ENCODE data around the gene RNF150.

Gene RNF150

DNA sequence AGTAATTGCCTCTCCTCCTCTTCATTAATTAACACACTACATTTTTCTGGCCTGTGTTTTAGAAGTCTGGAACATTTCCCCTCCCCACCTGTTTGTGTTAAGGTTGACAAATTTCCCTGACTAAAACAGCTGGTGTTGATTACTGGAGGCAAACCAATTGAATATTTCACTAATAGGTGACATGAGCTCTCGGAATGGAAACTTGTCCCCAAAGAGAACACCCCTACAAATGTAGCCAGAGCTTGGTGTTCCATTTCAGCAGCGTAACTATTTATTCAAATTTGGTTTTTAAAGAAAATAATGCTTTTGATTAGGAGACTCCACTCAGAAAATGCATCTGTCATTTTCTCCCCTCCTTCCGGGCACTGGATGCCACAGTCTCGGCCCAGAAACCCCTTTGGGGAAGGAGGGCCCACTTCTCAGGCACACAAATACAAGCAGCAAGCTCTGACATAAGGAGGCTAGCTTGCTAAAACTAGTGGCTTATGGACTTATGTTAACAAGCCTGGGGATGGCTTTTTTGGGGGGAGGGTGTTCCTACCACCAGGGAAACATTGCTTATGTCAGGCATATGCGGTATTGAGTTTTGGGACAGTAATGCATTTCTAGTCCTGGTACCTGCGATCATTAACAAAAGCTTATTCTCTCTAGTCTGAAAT lies 2.2 kb downstream of the RNF150 start:
- DNase-seq, result no peak

DNA sequence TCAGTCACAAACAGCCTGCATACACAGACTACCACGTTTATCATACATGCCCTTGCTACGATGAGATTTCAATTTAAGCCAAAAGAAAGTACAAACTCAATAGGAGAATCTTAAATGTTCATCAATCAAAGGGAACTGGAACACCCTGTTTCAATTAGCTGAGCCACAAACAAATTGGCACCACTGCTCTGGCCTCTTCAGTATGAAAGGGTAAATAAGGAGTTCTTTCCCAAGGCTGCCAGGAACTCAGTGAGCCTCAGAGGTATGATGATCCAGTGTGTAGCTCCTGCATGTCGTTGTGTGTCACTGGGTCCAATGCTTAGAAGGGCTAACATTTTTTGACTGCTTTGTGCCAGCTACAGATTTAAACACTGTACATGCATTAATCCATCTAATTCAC lies 5.4 kb downstream of the RNF150 start:
- DNase-seq, result no peak

DNA sequence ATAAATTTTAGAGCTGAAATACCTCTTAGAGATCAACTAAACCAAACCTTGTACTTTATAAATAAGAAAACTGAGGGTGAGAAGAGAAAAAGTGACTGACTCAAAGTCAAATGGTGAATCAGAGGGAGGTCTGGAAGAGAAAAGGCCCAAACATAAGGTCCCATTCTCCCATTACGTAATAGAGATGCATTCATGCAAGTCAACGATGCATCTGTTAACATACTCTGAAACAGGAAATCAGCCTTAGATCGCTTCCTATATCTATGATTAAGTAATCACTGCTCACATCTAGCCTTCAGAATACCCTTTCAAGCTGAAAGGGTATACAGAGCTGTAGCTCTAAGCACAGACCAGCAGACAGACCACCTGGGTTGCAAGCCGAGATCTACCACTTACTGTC lies 6.5 kb downstream of the RNF150 start:
- DNase-seq, result no peak

DNA sequence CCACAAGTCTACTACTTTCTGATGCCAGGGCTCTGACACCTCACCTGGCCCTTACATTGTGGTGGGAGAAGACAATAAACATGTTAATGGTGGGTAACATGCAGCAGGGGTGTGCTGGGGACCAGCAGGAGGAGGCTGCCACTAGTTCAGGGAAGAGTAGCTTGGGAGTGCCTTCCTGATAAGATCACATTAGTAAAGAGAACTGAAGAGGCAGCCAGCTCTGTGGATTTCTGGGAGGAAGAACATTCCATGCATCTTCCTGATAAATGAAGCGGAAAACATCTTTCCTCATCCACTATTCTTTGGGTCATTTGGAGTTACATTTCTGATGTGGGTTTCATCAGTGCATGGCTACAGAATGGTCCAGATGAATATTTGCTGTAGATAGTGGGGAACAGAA lies 9.0 kb downstream of the RNF150 start:
- no peak for DNase-seq

DNA sequence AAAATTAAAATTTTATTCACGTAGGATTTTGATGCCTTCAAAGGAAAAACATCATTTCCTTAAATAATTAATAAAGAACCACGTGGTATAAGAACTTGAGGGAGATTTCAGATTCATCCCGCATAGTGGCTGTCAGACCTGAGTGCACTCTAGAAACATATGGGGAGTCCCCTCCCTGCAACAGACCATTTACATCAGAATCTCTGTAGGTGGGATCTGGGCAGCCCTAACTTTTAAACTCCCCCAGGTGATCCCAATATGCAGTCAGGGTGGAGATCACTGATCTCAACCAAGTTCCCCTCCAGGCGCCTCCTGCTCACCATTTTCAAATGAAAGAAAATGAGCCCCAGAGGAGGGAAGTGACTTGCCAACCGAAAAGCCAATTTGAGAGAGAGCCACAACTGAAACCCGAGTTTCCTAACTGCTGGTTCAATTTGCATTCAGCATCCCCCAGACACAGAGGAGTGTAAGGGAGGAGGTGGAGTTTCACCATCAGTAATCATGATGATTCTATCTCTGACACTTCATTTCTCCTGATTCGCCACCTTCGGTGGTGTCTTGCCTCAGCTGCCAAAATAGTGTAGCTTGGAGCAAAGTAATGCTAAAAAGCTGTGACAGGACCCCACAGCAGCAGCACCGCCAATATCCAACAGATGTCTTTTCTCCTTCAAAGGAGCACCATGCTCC lies 11.4 kb downstream of the RNF150 start:
- DNase-seq, result no peak

DNA sequence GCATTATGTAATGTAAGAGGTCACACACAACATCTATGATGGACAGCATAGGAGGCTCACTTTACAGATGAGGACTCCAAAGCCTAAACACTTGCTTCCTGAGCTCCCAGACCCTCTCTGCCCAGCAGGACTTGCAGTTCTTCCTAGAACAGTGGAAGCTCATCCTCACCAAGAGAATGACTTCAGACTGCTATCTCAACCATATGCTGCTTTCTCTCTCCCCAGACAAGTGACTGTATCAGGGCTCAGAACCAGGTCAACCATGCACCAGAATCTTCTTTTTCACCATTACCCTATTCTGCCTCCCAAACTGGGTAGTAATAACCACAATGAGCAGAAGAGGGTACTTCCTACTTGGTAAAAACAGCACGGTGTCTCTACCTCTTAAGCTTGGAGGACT lies 12.2 kb downstream of the RNF150 start:
- no peak for DNase-seq

DNA sequence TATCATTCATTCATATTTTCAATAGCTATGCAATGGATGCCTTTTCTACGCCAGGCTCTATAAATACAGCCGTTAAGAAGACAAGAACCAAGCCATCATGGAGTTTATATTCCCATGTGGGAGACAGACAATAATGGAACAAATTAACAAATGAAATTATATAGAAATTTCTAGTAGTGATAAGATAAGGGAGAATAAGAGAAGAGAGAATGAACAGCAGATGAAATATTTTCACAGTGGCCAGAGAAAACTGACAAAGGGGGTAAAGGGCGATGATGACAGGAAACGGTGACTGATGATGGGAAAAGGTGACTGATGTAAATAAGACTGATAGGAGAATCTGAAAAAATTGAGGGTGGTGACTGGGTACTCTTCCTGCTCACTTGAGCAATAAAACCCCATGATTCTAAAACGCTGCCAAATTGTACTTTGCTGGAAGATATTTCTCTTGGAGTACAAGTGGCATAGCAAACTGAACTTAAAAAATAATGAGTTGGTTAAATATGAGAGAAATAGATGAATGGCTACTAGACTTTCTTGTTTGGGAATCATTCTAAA lies 13.2 kb downstream of the RNF150 start:
- DNase-seq, result no peak

DNA sequence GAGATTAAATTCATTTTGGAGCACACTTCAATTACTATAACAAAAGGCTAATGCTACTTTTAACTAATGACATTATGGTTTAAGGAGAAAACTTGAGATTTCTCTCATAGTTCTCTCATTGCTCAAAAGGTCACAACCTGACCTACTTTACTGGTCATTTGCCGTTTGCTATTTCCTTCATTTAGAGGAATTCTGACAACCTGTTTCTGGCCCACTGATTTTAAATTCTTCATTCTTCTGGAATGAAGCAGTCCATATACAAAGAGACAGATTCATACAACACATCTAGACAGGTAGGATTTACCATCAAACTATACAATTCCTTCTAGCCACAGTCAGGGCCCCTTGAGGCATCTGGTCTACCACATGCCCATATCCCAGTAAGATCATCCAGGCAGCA lies 14.2 kb downstream of the RNF150 start:
- no peak for DNase-seq

DNA sequence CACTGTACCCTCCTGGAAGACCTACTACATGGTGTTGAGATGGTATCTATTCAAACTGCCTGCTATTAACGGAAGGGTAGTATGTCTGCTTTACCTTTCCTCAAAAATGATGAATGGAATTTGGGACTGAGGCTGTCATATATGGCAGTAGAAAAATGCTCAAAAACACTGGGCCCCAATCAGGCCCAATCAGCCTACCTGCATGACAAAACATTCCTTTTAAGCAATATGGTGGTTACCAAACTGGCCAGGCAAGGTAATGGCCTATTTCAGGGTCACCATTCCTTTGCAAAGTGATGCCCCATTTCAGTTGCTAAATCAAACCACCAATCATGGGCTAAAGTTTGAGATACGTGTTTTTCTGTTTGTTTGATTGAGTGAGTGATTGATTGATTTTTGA lies 14.9 kb downstream of the RNF150 start:
- no peak for DNase-seq

DNA sequence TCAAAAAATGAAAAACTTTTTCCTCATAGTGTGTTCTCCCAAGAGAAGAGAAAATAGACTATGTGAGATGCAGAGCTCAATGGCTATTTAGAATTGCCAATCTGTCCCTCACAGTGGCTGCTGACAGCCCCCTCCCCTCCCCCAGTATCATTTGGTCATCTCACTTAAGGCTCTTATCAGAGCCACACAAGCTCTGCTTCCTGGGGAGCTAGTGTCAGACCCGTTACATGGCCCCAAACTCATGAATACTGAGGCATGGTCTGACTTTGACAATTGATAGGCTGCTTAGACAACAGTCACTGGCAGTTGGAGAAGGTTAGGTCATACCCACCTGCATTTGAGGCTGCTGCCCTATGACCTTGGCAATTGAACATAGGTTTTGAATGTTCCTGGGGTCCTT lies 15.3 kb downstream of the RNF150 start:
- DNase-seq, result no peak

DNA sequence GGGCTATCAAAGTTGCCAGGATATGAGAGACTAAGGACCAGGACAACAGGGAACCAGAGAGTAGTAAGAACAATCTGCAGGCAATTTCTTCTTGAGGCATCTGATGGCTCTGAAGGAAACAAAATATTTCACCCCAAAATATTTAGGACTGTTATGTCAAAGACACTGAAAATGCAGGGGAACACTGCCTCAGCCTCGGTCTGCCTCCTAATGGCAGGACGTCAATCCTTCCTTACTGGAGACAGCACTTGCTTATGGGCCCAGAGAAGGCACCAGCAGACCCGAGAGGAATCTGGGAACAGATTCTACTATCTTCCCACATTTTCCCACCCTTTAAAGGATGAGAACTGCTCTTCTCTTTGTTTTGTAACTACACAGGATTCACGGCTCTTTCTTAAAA lies 23.3 kb downstream of the RNF150 start:
- DNase-seq, result no peak

DNA sequence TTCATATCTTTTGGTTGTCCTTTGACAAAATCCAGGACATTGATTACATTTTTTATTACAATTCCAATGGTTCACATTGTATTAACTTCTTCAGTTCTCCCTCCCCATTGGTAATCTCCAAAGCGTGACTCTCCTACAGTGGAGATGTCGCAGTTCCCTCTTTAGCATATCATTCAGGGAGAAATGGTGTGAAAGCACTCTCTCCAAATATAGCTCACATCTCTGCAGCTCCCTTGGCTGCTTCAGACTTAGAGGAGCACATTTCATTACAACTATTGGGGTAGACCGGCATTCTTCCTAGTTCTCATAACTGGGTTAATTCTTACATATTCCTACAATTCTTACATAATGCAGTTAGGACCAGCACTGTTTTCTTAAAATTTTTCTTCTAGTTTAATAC lies 25.3 kb downstream of the RNF150 start:
- DNase-seq, result no peak

DNA sequence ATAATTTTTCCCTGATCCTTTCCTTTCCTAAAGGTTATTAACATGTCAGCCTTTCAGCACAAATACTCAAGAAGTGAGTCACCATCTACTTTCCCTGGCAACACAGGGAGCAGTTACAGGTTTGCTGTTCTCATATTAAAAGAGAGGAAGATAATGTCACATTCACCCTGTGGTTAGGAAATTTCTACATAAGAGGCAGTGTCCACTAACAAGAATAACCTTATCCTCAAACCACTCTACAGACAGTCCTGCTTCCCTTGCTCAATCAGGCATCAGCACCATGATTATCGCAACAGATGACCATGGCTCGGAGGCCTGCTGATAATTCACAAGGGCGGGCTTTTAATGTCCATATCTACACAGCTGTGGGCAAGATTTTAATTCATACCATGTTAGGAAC lies 30.9 kb downstream of the RNF150 start:
- DNase-seq, result no peak

DNA sequence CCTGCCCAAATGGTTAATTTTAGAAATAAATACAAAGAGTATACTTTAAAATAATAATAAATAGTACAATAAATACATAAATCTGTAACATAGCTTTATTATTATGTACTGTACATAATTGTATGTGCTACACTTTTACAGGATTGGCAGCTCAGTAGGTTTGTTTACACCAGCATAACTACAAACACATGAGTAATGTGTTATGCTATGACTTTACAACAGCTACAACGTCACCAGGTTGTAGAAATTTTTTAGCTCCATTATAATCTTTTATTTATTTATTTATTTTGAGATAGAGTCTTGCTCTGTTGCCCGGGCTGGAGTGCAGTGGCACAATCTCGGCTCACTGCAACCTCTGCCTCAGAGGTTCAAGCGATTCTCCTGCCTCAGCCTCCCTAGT lies 31.8 kb downstream of the RNF150 start:
- no peak for DNase-seq

DNA sequence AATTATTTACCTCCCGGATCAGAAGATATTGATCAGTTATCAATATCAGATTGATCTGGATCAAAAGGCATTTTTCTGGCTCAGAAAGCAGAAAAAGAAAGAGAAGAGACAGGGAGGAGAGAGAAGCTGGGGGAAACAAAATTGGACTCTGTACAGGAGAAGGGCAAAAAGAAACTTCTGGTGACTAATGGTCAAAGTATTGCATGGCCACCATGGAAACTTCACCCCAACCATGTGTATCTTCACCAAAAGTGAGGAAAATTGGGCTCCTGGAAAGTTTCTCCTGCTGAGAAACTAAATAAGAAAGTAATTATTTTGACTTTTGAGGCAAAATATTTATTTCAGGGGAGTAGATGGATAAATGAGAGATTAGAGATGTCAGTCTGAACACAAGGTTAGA lies 33.9 kb downstream of the RNF150 start:
- no peak for DNase-seq

DNA sequence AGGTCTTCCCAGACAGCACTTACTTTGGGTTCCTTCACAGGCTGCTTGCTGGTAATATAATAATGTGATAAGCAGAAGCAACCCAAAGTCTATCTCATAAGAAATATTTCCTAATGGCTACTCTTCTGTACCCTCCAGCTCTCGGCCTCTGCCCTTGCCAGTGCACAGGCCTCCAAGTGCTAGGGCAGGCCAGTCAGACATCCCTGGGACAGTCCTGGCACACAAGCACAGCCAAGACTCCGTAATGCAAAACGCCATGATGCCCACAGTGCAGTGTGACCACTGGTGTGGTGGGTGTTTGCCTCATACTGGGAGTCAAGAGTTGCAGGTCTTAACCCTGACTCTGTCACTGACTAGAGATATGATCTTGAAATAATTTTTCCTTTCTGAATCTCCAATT lies 35.1 kb downstream of the RNF150 start:
- DNase-seq, result no peak

DNA sequence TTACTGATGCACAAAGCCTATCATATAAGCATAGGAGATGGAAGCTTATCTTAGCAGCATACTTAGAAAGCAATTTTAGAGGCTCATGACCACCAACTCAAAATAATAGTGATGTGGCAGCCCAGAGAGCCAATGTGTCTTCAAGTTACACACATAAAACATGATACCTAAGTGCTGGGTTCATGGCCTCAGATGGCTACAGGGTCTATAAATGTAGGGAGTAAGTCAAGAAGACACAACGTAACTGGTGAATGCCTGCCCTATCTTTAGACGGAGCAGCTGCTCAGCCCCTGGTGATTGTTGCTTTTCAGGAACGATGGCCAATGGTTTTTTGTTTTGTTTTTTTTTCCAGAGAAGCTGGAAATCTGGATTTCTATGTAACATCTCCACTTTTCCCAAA lies 42.8 kb downstream of the RNF150 start:
- DNase-seq, result no peak

DNA sequence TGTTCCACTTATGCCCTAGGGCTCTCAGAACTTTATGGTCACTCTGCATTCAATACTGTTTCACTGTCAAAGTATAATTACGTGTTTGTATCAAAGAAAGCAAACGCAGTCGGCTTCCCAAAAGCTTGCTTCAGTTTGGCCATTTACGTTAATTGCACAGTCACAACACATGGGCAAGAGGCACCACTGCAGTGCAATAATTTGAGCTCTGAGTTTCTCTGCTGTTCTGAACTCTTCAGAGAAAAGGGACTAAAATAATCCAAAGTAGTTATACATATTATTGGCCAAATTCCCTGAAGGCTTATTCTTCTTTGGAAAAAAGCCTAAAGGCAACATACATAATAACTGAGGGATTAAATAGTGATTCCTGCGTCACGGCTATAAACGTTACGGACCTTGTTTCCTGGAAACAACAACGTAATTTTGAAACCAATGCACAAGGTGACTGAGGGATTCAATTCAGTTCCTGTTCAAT lies 51.3 kb downstream of the RNF150 start:
- no peak for DNase-seq

DNA sequence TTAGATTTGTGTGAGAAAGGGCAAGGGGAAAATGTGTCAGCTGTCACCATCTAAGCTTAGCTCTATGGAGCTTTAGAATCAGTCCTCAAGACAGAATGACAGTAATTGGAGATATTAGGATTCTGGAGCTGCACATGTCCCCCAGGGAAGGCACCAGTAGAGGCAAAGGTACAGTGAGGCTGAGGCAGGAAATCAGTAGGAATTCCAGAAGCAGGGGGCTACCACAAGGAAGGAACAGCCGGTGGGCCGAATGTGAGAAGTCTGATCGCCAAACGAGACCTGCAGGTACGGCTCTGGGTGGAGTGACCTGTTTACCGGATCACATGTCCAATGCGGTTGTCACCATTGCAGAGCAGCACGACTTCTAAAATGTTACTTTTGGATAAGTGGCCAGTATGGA lies 52.6 kb downstream of the RNF150 start:
- no peak for DNase-seq

DNA sequence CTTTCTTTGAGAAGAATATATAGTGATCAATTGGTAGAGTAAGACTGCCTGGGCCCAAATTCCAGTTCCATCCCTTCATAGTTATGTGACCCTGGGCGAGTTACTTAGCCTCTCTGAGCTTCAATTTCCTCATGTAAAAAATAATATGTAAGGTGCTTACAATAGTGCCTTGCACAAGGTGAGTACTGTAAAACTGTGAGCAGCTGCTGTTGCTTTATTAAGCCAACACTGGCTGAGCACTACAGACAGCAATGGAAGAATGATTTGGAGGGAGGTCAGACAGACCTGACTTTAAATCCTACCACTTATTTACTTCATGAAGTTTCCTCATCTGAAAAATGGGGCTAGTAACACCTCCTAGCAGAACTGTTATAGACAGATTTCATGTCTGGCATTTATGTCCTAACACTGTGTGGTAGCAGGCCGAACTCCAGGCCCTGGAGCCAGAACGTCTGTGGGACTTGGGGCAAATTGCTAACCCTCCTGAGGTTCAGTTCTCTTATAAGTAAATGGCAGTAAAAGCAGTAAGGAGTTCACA lies 53.8 kb downstream of the RNF150 start:
- no peak for DNase-seq

DNA sequence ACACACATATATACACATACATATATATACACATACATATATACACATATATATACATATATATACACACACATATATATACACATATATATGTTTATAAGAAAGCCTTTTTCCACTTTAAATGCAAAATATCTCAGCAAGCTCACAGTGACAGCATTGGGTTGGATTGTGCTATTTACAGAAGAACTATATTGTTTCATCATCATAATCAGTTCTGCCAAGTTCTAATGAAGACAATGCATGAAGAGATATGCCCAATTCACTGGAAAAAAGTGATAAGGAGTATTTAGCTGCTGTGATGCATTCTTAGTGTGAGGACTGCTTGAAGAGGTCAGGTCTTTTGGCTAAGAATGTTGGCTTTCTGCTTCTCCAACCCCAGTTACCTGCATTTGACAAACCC lies 54.4 kb downstream of the RNF150 start:
- DNase-seq, result no peak

DNA sequence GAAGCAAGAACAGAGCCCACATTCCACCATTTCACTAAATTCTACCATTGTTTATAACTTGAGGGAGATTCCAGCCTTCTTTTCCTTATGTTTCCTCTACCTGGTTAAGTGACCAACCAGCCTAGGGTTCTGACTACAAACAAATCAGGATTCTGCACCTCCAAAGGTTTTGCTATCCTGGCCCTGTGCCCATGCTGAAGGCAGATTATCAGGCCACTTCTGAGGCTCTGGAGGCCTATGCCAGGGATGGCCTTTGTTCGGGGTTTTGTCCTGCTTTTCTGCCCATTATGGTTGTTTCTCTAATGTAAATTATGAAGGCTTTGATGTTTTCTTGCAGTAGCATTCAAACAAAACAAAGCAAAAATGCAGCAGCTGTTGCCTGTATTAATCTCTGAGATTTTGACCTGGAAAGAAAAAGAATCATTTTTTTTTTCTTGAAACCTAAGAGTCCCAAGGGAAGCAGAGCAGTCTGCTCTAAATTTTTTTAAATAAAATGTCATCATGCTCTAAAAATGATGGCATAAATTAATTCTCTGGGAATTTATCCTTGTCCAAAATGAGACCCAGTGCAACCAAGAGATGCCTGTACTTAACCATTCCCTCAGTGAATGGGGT lies 55.6 kb downstream of the RNF150 start:
- DNase-seq, result no peak

DNA sequence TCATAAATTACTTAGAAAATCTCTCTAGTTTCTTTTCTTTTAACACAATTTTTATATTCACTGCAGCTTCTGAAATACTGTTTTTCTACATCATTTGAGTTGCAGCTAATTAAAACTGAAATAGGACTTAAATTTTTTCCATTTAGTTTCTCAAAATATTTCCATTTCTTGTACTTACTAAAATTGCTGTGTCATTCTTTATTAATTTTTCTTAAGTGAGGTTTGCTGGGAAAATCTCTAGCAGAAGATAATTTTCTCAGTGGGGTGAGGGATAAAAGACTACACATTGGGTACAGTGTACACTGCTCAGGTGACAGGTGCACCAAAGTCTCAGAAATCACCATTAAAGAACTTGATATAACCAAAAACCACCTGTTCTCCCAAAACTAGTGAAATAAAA lies 57.7 kb downstream of the RNF150 start:
- no peak for DNase-seq
